ENCODE results near the gene BZW1. TPM values are rescaled to one million over a fixed set of nuclear protein-coding genes. Genes with fewer than 3 reads are reported as not detected.

Gene BZW1
- total RNA-seq, 4 donors from 2014 or later = 204 to 317 (median 240) TPM

GRCh38 chr2:200850512-200851256 lies 39.0 kb downstream of the BZW1 start:
- Histone ChIP-seq H3K27me3 (no peaks in the 10 kb centered on the region), H3K9me3 (no peaks in the 10 kb centered on the region), H3K4me1 (no peaks in the 10 kb centered on the region), H3K4me3 (no peak overlapping the region), H3K36me3 (peaks cover 12 to 52% of the 10 kb centered on the region in 2 donors), H3K27ac (no peak overlapping the region)
- ATAC-seq (peak in 1 of 2 donors; percentile 16), DNase-seq (no peak)
- intact Hi-C loops (cut with DNase I; ENCODE audit: low total_unique reads) = no loop called here
- TF ChIP-seq POLR2A (IDR thresholded peaks at IDR 0.05) = no peak
- no peak for TF ChIP-seq CTCF (IDR thresholded peaks at IDR 0.05 in 4 of 5, conservative IDR thresholded peaks at IDR 0.05 in 1 of 5)
- in situ Hi-C loops (cut with MboI; ENCODE audit: low sequenced_read_pairs in 4 of 4) = no loop called here

- Histone ChIP-seq H3K27ac (no peak overlapping the region), H3K36me3 (peaks cover 16 to 61% of the 10 kb centered on the region in 2 donors)
- in situ Hi-C loops (cut with MboI; ENCODE audit: low sequenced_read_pairs in 4 of 4) = no loop called here
Measured at GRCh38 chr2:200851398-200852248, 39.9 kb downstream of the BZW1 start.

GRCh38 chr2:200852605-200853004 lies 40.9 kb downstream of the BZW1 start:
- in situ Hi-C loops (cut with MboI; ENCODE audit: low sequenced_read_pairs in 4 of 4) (no loop called here), intact Hi-C loops (cut with DNase I; ENCODE audit: low total_unique reads) (no loop called here)
- H3K27ac ChIP-seq = no peak overlapping the region
- no peaks in the 10 kb centered on the region for H3K27me3 ChIP-seq
- H3K36me3 ChIP-seq = peaks cover 25 to 71% of the 10 kb centered on the region in 2 donors
- no peak overlapping the region for H3K4me3 ChIP-seq
- ATAC-seq (no peak), DNase-seq (no peak)
- peaks cover 4 to 9% of the 10 kb centered on the region in 2 donors for H3K4me1 ChIP-seq
- TF ChIP-seq CTCF (IDR thresholded peaks at IDR 0.05 in 4 of 5, conservative IDR thresholded peaks at IDR 0.05 in 1 of 5) (no peak), POLR2A (IDR thresholded peaks at IDR 0.05) (no peak)
- no peaks in the 10 kb centered on the region for H3K9me3 ChIP-seq

More at GRCh38 chr2:200851398-200852248, 39.9 kb downstream of the BZW1 start:
- Histone ChIP-seq H3K27me3 (no peaks in the 10 kb centered on the region), H3K4me1 (no peaks in the 10 kb centered on the region), H3K4me3 (no peak overlapping the region), H3K9me3 (no peaks in the 10 kb centered on the region)
- ATAC-seq (no peak), DNase-seq (no peak)
- intact Hi-C loops (cut with DNase I; ENCODE audit: low total_unique reads) = no loop called here
- TF ChIP-seq CTCF (IDR thresholded peaks at IDR 0.05 in 4 of 5, conservative IDR thresholded peaks at IDR 0.05 in 1 of 5) (no peak), POLR2A (IDR thresholded peaks at IDR 0.05) (no peak)

GRCh38 chr2:200856806-200857205 lies 45.1 kb downstream of the BZW1 start:
- H3K4me1 ChIP-seq = peaks cover 30 to 43% of the 10 kb centered on the region in 2 donors
- H3K27me3 ChIP-seq = no peaks in the 10 kb centered on the region
- H3K9me3 ChIP-seq = no peaks in the 10 kb centered on the region
- H3K27ac ChIP-seq = peak overlapping the region in 1 of 4 donors; percentile 12
- TF ChIP-seq POLR2A (IDR thresholded peaks at IDR 0.05) (no peak), CTCF (IDR thresholded peaks at IDR 0.05 in 4 of 5, conservative IDR thresholded peaks at IDR 0.05 in 1 of 5) (no peak)
- H3K36me3 ChIP-seq = peaks cover 25 to 92% of the 10 kb centered on the region in 2 donors
- H3K4me3 ChIP-seq = no peak overlapping the region
- in situ Hi-C loops (cut with MboI; ENCODE audit: low sequenced_read_pairs in 4 of 4) (no loop called here), intact Hi-C loops (cut with DNase I; ENCODE audit: low total_unique reads) (no loop called here)
- DNase-seq (no peak), ATAC-seq (no peak)
